Common myeloid progenitor, CD34-positive (primary cell): ENCODE data around the gene GNAZ.

Source experiments
- CTCF ChIA-PET: fragments of 350-600 bp; sonication (Branson Sonifier 250); formaldehyde crosslinking; loops from one replicate; lab custom pipeline; 2021; ENCODE audit warnings: antibody characterized with exemption; lab: Charles Lee
- POLR2A ChIA-PET: fragments of 350-600 bp; sonication (Branson Sonifier 250); formaldehyde crosslinking; loops from one replicate; lab custom pipeline; 2021; ENCODE audit warnings: antibody characterized with exemption; lab: Charles Lee
- DNase-seq, 3 donors: peaks; one replicate each; pipeline versions ENCODE4 v3.0.0 to v3.0.0-alpha.2; 2013
- H3K27ac ChIP-seq, 2 experiments: 1 replicate in 1 of 2; 2 replicates in 1 of 2; pipeline ENCODE4 v1.7.0; 2013; ENCODE audit warnings: inconsistent platforms in 2 of 2, low read length in 2 of 2, mild to moderate bottlenecking in 2 of 2, low read depth in 1 of 2, moderate library complexity in 1 of 2; ENCODE audit not compliant: severe bottlenecking in 2 of 2, insufficient read depth in 1 of 2, poor library complexity in 1 of 2
- H3K27me3 ChIP-seq, 5 experiments: replicated peaks in 2 of 5; 1 replicate in 3 of 5; 2 replicates in 2 of 5; pipeline versions ENCODE4 v1.6.1 to v1.7.0; 2013; ENCODE audit warnings: low read length in 4 of 5, mild to moderate bottlenecking in 2 of 5, moderate library complexity in 2 of 5, inconsistent platforms in 1 of 5; ENCODE audit not compliant: insufficient read depth in 5 of 5, control insufficient read depth in 4 of 5
- H3K36me3 ChIP-seq, 4 experiments: 1 replicate in 2 of 4; 2 replicates in 2 of 4; pipeline versions ENCODE4 v1.6.1 to v1.7.0; 2013; ENCODE audit warnings: low read length in 3 of 4, control low read depth in 1 of 4, mild to moderate bottlenecking in 1 of 4; ENCODE audit not compliant: control insufficient read depth in 4 of 4, insufficient read depth in 4 of 4
- H3K4me1 ChIP-seq, 4 experiments: 1 replicate in 3 of 4; 2 replicates in 1 of 4; pipeline versions ENCODE4 v1.6.1 to v1.7.1; 2013; ENCODE audit warnings: low read length in 3 of 4, mild to moderate bottlenecking in 3 of 4, control low read depth in 1 of 4, inconsistent platforms in 1 of 4, moderate library complexity in 1 of 4; ENCODE audit not compliant: control insufficient read depth in 4 of 4, insufficient read depth in 4 of 4; ENCODE audit errors: control extremely low read depth in 1 of 4
- H3K4me3 ChIP-seq, 7 experiments: 1 replicate in 4 of 7; 2 replicates in 3 of 7; pipeline versions ENCODE4 v1.5.1 to v1.7.0; 2013; ENCODE audit warnings: mild to moderate bottlenecking in 7 of 7, low read length in 6 of 7, moderate library complexity in 6 of 7, inconsistent platforms in 2 of 7, low read depth in 2 of 7, control low read depth in 1 of 7; ENCODE audit not compliant: insufficient read depth in 4 of 7, control insufficient read depth in 1 of 7; ENCODE audit errors: extremely low read depth in 1 of 7
- H3K9me3 ChIP-seq, 5 experiments: 1 replicate in 4 of 5; 2 replicates in 1 of 5; pipeline versions ENCODE4 v1.6.1 to v1.7.1; 2013; ENCODE audit warnings: low read length in 4 of 5, mild to moderate bottlenecking in 2 of 5, inconsistent platforms in 1 of 5, low read depth in 1 of 5, moderate library complexity in 1 of 5; ENCODE audit not compliant: control insufficient read depth in 4 of 5, insufficient read depth in 2 of 5; ENCODE audit errors: control extremely low read depth in 1 of 5
- WGBS: methylation state at CpG from one replicate; pipeline ENCODE4 v1.1.5; 2013; ENCODE audit not compliant: insufficient coverage; 5-methylcytosine and 5-hydroxymethylcytosine counted together

GNAZ gene

DNA sequence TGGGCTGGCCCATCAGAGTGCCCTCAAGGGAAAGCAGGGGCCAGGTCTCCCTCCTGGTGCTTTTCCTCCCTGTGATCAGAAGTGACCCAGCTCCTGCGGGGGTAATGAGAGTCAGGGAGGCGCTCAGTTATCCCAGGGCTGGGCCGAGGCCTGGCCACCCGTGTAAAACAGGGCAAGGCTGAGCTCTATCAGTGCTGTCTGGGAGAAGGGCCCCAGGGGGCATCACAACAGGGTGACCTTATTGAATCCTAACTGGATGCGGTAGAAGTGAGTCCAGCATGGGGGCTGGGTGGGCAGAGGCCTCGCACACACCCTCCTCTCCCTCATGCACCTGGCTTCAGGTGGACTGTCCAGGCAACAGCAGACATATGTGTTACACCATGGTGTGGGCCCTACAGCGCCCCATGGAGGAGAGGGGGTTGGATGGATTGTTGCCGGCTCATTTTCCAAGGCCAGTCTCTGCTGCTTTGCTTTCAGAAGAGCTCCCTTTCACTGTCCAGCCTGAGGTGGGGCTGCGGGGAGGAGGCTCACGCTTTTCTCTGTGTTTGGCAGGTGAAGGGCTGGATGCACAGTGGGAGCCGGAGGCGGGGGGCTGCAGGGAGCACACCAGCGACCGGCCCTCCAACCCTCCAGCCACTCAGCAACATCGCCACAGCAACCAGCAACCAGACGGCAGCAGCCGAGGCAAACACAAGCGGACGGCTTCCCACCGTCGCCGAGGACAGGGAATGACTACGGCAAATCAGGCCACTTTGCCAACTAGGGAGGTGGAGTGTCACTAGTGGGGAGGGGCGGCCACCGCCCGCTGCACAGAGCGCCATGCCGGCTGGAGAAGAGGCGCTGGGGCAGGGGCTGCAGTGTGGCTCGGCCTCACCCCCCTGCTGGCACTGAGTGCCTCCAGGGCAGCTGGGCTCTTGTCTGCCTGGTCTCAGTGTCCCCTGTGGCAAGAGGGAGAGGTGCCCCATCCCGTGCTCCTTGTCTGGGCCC is 24.7 kb downstream of the GNAZ start:
- no peaks in the 10 kb centered on the region for H3K4me1 ChIP-seq
- no peak for DNase-seq
- ChIA-PET CTCF (interaction anchor here (0.7 to 1.6 kb wide), 4 partner anchors 11 to 187 kb away, joined by 3 read pairs; no protein-coding TSS in a partner anchor), POLR2A (no interaction called here)
- H3K36me3 ChIP-seq, result no peaks in the 10 kb centered on the region
- H3K27ac ChIP-seq, result no peak overlapping the region
- no peak overlapping the region for H3K4me3 ChIP-seq
- 97% methylated on average over 30 of the region's 31 CpGs for WGBS
- no peaks in the 10 kb centered on the region for H3K27me3 ChIP-seq
- H3K9me3 ChIP-seq, result no peaks in the 10 kb centered on the region

DNA sequence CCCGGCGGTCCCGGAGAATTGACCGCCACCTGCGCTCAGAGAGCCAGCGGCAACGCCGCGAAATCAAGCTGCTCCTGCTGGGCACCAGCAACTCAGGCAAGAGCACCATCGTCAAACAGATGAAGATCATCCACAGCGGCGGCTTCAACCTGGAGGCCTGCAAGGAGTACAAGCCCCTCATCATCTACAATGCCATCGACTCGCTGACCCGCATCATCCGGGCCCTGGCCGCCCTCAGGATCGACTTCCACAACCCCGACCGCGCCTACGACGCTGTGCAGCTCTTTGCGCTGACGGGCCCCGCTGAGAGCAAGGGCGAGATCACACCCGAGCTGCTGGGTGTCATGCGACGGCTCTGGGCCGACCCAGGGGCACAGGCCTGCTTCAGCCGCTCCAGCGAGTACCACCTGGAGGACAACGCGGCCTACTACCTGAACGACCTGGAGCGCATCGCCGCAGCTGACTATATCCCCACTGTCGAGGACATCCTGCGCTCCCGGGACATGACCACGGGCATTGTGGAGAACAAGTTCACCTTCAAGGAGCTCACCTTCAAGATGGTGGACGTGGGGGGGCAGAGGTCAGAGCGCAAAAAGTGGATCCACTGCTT is 25.5 kb downstream of the GNAZ start:
- H3K4me3 ChIP-seq, result no peak overlapping the region
- 95% methylated on average over 41 of the region's 45 CpGs for WGBS
- H3K9me3 ChIP-seq, result no peaks in the 10 kb centered on the region
- no peaks in the 10 kb centered on the region for H3K4me1 ChIP-seq
- no peaks in the 10 kb centered on the region for H3K36me3 ChIP-seq
- no peaks in the 10 kb centered on the region for H3K27me3 ChIP-seq
- DNase-seq, result no peak
- no peak overlapping the region for H3K27ac ChIP-seq
- ChIA-PET CTCF (interaction anchor here (0.8 to 1.6 kb wide), 3 partner anchors 10 to 186 kb away, joined by 3 read pairs; no protein-coding TSS in a partner anchor), POLR2A (no interaction called here)

DNA sequence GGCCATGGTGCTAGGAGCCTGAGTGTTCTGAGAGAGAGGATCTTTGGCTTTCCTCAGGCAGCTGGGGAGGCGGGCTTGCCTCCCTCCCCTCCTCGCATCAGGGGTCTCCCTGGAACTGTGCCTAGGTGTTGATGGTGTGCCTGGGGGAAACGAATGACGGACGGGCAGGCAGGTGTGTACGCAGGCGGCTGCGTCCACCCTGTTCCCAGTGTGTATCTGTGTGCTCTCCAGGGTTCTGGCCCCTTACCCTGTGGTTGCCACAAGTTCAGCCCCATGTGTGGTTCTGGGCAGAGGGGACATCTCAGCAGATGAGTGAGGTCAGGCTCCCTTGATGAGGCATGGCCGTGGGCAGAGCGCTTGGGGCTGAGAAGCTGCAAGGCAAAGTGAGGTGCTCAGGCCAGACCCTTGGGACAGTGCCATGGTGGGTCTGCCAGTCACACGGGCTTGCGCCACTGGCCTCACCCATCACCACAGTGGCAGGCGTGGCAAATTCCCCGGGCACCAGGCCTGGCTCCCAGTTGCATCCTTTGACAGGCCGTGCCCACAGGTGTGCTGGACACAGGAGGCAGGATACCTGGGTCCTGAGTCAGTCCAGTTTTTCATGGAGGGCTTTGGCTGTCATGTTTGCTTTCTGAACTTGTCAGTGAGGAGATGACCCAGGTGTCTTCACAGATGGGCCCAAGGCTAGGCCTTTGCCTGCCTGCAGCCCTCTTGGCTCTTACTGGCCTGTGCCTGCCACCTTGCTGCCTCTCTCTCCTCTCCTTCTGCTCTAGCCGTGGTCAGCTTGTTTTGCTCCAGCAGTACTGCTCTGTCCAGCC is 27.3 kb downstream of the GNAZ start:
- no peaks in the 10 kb centered on the region for H3K27me3 ChIP-seq
- DNase-seq, result no peak
- H3K9me3 ChIP-seq, result no peaks in the 10 kb centered on the region
- H3K27ac ChIP-seq, result no peak overlapping the region
- WGBS, result 97% methylated on average over 11 of the region's 16 CpGs
- H3K4me1 ChIP-seq, result peaks cover 0 to 2% (median 0%) of the 10 kb centered on the region in 4 experiments
- ChIA-PET CTCF (interaction anchor here (1.4 kb wide), 1 partner anchor 138 kb away, joined by 3 read pairs; no protein-coding TSS in a partner anchor), POLR2A (no interaction called here)
- H3K36me3 ChIP-seq, result no peaks in the 10 kb centered on the region
- H3K4me3 ChIP-seq, result no peak overlapping the region

DNA sequence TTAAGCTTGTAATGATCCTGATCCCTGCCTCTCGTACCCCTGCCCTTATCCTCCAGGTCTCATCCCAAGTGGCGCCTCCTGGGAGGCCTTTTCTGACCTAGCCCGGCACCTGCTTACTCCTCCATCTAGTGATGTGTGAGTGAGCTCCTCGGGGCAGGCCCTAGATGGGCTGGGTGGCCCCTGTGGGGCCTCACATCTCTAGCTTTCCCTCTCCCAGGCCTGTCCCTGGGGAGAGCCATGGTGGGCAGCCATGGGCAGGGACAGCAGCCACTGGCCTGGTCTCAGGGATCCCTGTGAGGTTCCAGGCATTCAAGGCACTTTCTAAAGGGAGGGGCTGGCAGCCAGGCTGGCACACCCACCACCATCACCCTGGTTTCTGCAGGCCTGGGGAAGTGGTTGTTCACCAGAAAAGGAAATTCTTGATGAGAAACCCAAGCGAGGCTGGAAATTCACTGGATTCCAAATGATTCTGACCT is 27.9 kb downstream of the GNAZ start:
- no peak for DNase-seq
- Histone ChIP-seq H3K4me1 (peaks cover 0 to 5% (median 0%) of the 10 kb centered on the region in 4 experiments), H3K9me3 (no peaks in the 10 kb centered on the region), H3K27me3 (no peaks in the 10 kb centered on the region), H3K27ac (no peak overlapping the region), H3K4me3 (no peak overlapping the region), H3K36me3 (no peaks in the 10 kb centered on the region)
- ChIA-PET POLR2A (no interaction called here), CTCF (interaction anchor here (1.4 kb wide), 1 partner anchor 138 kb away, joined by 3 read pairs; no protein-coding TSS in a partner anchor)
- WGBS, result 89% methylated on average over 3 of the region's 5 CpGs

DNA sequence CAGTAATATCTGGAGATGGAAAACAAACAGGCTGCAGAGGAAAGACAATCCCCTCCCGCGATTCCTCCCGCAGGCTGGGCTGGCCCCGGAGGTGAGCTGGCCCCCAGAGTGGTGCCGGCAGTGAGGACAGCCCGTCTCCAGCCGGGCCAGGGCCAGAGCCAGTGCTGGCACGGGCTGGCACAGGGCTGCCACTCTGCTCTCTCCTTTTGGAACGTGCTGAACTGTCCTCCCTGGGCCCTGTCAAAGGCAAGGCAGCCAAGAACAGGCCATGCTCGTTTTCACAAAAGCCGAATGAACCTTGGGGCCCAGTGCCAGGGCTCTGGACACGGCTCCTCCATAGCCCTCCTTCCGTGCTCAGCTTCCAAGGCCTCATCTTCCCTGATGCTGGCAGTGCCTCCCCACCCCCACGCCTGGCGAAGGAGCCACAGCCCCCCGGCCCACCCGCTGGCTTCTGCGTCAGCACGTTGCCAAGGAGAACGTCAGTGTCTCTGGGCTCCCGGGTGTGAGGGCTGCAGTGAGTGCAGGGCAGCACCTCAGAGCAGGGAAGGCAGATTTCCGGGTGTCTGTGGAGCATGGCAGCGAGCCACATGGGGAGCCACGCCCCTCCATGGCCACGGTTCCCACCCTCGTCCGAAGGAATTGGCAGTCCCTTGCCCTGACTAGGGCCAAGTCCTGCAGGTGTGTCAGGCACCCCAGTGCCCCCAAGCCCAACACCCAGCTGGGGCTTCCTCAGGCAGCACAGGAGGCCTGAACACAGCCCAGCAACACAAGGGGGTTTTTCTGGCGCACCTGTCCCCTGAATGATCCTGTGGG is 28.6 kb downstream of the GNAZ start:
- ChIA-PET CTCF (interaction anchor here (1.7 kb wide), 1 partner anchor 13 kb away, joined by 3 read pairs; no protein-coding TSS in a partner anchor), POLR2A (no interaction called here)
- H3K4me3 ChIP-seq, result no peak overlapping the region
- 97% methylated on average over 27 of the region's 28 CpGs for WGBS
- H3K27me3 ChIP-seq, result no peaks in the 10 kb centered on the region
- no peak overlapping the region for H3K27ac ChIP-seq
- H3K4me1 ChIP-seq, result peaks cover 0 to 5% (median 0%) of the 10 kb centered on the region in 4 experiments
- H3K36me3 ChIP-seq, result no peaks in the 10 kb centered on the region
- no peak for DNase-seq
- H3K9me3 ChIP-seq, result no peaks in the 10 kb centered on the region

DNA sequence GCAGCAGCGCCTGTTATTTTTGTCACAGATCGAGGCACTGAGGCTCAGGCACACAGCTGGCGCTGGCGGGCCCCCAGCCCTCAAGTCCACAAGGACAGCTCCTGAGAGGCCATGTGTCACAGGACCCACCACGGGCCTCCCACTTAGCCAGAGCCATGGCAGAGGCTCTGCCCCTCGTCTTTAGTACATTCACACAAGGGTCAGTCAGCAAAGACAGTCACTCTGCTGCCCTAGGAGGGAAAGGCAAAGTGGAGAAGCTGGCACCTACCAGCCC is 29.1 kb downstream of the GNAZ start:
- POLR2A ChIA-PET, result no interaction called here
- Histone ChIP-seq H3K27ac (no peak overlapping the region), H3K4me3 (no peak overlapping the region), H3K36me3 (no peaks in the 10 kb centered on the region), H3K27me3 (no peaks in the 10 kb centered on the region), H3K9me3 (no peaks in the 10 kb centered on the region), H3K4me1 (peaks cover 0 to 5% (median 0%) of the 10 kb centered on the region in 4 experiments)
- WGBS, result 90% methylated on average over 5 of the region's 6 CpGs
- DNase-seq, result no peak
- CTCF ChIA-PET, result interaction anchor here (1.7 kb wide), 1 partner anchor 13 kb away, joined by 3 read pairs; no protein-coding TSS in a partner anchor
